ENCODE measurements around the gene KIRREL3.

DNA sequence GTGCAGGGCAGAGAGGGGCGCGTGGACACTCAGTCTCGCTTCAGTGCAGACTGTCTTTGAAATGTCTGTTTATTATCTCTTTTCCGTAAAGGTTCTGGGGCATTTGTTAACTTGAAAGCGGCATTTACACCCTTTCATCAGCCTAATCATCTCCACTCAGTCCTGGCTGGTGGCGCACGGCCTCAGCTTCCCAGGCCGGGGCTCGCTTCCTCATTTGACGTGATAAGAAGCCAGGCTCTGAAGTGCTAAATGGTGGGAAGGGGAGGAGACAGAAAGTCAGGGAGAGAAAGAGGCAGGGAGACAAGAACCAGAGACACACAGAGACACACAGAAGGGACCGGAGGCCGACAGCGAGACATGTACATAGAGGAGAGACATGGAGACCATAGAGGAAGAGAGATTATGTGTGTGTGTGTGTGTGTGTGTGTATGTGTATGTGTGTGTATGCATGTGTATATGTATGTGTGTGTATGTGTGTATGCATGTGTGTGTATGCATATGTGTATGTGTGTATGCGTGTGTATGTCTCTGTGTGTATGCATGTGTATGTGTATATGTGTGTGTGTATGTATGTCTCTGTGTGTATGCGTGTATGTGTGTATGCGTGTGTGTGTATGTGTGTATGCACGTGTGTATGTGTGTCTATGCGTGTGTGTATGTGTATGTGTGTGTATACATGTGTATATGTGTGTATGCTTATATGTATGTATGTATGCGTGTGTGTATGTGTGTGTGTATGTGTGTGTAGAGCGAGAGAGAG is 543.6 kb downstream of the KIRREL3 start:
- no peak for TF ChIP-seq YY1 (IDR thresholded peaks at IDR 0.05; ENCODE audit: insufficient read depth, insufficient read length)
- no peak for TF ChIP-seq ZNF274 (IDR thresholded peaks at IDR 0.05; ENCODE audit: low read depth, low read length)

Measured in NT2/D1 (cell line).